ENCODE measurements around the gene EPX.

The EPX gene

DNA sequence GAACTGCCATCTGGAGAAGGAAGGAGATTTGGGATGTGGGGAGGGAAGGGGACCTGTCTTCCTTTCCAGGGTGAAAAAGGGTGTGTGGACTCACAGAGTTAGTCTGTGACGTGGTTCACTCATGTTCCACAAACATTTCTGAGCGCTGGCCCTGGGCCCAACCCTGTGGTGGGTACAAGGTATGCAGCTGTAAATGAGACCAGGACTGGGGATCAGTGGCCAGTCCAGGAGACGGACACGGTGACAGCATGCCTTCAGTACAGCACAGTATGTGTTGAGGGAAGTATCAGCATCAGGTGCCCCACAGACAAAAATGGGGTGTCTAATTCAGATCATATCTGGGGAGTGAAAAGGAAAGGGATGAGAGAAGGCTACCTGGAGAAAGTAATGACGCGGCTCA, 5.5 kb upstream of the EPX start:
- peaks cover 3% of the 10 kb centered on the region for H3K4me1 ChIP-seq (ENCODE audit: control insufficient read depth, low read depth, low read length)
- H3K36me3 ChIP-seq (ENCODE audit: control insufficient read depth, low read depth, low read length) = no peaks in the 10 kb centered on the region
- no peak overlapping the region for H3K4me3 ChIP-seq (ENCODE audit: low read length)
- H3K9me3 ChIP-seq (ENCODE audit: control insufficient read depth, low read depth, low read length) = no peaks in the 10 kb centered on the region
- no peak overlapping the region for H3K27ac ChIP-seq (ENCODE audit: low read length)
- H3K9ac ChIP-seq (ENCODE audit: low read length) = no peak overlapping the region
- H3K27me3 ChIP-seq (ENCODE audit: control insufficient read depth, insufficient read depth, low read length) = no peaks in the 10 kb centered on the region

DNA sequence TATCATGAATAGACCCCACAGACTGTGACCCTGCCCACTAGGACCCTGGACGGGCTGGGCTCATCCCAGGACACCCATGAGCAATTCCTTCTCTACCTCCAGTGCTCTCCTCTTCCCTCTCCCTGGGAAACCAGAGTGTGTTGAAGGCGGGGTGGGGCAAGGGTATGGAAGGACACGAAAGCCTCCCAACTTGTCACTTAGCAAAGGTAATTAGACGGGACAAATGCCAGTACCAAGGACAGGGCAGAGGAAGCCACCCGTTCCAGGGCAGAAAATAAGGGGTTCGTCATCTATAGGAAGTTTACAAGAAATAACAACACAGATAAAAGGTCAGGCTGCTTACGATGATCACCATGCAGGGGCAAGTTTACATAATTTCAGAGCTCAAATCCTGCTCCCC, 4.9 kb upstream of the EPX start:
- Histone ChIP-seq H3K9me3 (ENCODE audit: control insufficient read depth, low read depth, low read length) (no peaks in the 10 kb centered on the region), H3K27ac (ENCODE audit: low read length) (no peak overlapping the region), H3K27me3 (ENCODE audit: control insufficient read depth, insufficient read depth, low read length) (no peaks in the 10 kb centered on the region)

DNA sequence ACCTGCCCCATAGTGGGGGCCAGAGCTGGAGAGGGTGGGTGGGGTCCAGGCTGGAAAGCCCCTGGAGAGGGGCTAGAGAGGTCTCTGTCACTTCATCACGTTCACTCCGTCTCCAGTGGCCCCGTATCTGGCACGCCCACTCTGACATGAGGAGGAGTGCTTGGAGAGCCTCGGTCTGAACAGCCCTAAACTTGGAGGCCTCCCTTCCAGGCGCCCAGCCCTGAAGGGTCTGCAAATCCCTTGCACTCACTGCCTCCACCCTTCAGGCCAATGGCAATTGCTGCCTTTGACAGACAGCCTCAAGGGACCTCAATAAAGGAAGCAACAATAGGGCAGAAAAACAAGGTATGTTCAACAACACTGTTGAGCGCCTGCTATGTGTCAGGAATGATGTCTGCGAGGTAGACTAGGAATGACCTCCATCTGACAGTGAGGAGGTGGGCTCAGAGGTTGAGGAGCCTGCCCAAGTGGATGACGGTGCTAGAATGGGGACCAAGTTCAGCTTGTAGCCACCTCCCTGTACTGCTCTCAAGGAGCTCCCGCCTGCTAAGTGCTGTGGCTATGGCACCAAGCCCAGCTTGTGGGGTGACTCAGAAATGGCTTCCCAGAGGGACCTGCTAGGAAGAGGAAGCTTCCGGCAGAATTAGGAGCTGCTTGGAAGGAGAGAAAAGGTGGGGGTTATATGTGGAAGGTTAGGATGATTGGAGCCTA, 2.9 kb upstream of the EPX start:
- H3K9me3 ChIP-seq (ENCODE audit: control insufficient read depth, low read depth, low read length) = no peaks in the 10 kb centered on the region
- no peak overlapping the region for H3K9ac ChIP-seq (ENCODE audit: low read length)
- no peaks in the 10 kb centered on the region for H3K27me3 ChIP-seq (ENCODE audit: control insufficient read depth, insufficient read depth, low read length)
- H3K27ac ChIP-seq (ENCODE audit: low read length) = no peak overlapping the region
- no peak overlapping the region for H3K4me3 ChIP-seq (ENCODE audit: low read length)
- no peaks in the 10 kb centered on the region for H3K36me3 ChIP-seq (ENCODE audit: control insufficient read depth, low read depth, low read length)
- H3K4me1 ChIP-seq (ENCODE audit: control insufficient read depth, low read depth, low read length) = peaks cover 3% of the 10 kb centered on the region

More for the DNA sequence above, 4.9 kb upstream of the EPX start:
- H3K4me1 ChIP-seq (ENCODE audit: control insufficient read depth, low read depth, low read length) = peaks cover 3% of the 10 kb centered on the region
- no peaks in the 10 kb centered on the region for H3K36me3 ChIP-seq (ENCODE audit: control insufficient read depth, low read depth, low read length)
- no peak overlapping the region for H3K9ac ChIP-seq (ENCODE audit: low read length)
- H3K4me3 ChIP-seq (ENCODE audit: low read length) = no peak overlapping the region

DNA sequence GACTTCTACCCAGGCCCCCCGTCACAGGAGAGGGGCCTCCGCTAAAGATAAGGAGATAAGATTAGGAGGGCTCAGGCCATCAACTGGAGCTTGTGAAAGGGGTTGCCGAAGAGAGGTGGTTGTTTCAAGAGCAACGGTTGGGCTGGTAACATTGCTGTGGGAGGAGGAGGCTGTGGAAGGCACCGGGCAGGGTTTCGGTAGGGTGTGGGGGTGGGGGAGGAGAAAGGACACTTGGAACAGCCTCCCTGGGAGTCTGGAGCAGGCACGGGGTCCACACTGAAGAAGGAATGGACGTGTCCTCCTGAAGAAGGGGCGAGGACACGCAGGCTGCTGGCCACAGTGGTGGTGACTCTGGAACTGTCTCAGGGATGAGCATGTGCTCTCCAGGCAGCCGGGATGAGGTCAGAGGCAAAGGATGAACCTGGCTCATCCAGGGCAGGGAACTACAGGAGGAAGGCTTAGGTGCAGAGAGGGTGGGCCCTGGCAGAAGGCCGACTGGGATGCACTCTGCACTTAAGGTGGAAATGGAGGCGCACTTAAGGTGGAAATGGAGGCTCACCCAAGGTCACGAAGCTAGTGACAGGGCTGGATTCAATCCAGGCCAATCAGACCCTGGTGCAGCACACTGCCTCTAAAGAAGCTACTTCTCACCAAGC, 1.2 kb upstream of the EPX start:
- Histone ChIP-seq H3K36me3 (ENCODE audit: control insufficient read depth, low read depth, low read length) (no peaks in the 10 kb centered on the region), H3K4me1 (ENCODE audit: control insufficient read depth, low read depth, low read length) (peaks cover 3% of the 10 kb centered on the region), H3K27ac (ENCODE audit: low read length) (no peak overlapping the region), H3K27me3 (ENCODE audit: control insufficient read depth, insufficient read depth, low read length) (no peaks in the 10 kb centered on the region), H3K4me3 (ENCODE audit: low read length) (no peak overlapping the region), H3K9ac (ENCODE audit: low read length) (no peak overlapping the region), H3K9me3 (ENCODE audit: control insufficient read depth, low read depth, low read length) (no peaks in the 10 kb centered on the region)

DNA sequence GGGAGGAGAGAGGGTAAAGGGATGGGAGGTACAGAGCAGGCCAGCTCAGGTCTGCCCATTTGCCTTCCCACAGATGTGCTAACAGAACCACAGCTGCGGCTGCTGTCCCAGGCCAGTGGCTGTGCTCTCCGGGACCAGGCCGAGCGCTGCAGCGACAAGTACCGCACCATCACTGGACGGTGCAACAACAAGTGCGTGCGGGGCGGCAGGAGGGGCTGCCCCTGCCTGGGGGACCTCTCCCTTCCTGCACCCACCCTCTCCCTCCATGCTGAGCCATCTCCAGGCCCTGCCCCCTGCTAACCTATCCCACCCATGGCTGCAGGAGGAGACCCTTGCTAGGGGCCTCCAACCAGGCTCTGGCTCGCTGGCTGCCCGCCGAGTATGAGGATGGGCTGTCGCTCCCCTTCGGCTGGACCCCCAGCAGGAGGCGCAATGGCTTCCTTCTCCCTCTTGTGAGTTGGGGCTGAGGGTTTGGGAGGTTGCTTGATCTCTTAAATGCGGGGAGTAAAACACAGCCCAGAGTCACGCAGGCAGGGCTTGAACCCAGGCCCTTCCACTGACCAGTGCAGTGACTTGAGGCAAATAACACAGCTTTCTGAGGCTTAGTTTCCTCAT, 1.2 kb downstream of the EPX start:
- H3K36me3 ChIP-seq (ENCODE audit: control insufficient read depth, low read depth, low read length) = no peaks in the 10 kb centered on the region
- peaks cover 3% of the 10 kb centered on the region for H3K4me1 ChIP-seq (ENCODE audit: control insufficient read depth, low read depth, low read length)
- H3K4me3 ChIP-seq (ENCODE audit: low read length) = no peak overlapping the region
- H3K27ac ChIP-seq (ENCODE audit: low read length) = no peak overlapping the region
- H3K27me3 ChIP-seq (ENCODE audit: control insufficient read depth, insufficient read depth, low read length) = no peaks in the 10 kb centered on the region
- no peak overlapping the region for H3K9ac ChIP-seq (ENCODE audit: low read length)
- no peaks in the 10 kb centered on the region for H3K9me3 ChIP-seq (ENCODE audit: control insufficient read depth, low read depth, low read length)

DNA sequence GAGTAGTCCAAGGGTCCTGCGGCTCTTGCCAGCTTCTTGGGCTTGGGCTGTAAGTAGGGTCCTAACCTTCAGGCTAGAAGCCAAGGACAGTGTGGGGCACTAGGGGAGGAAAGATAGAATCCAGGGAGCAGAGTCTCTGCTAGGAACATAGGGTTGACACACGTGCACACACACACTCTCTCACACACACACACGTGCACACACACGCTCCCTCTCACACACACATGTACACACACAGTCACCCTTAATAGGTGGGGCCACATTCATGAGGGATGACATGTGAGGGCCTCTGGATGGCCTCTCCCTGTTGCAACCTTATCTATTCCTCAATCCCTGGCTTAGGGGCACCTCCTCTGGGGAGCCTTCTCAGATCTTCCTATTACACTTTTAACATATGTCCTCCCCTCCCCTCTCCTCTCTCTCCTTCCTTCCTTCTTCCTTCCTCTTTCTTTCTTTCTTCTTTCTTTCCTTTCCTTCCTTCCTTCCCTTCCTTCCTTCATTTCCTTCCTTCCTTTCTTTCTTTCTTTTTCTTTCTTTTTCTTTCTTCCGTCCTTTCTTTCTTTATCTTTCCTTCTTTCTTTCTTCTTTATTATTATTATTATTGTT, 3.1 kb downstream of the EPX start:
- no peaks in the 10 kb centered on the region for H3K36me3 ChIP-seq (ENCODE audit: control insufficient read depth, low read depth, low read length)
- no peak overlapping the region for H3K27ac ChIP-seq (ENCODE audit: low read length)
- H3K4me1 ChIP-seq (ENCODE audit: control insufficient read depth, low read depth, low read length) = peaks cover 3% of the 10 kb centered on the region
- H3K9me3 ChIP-seq (ENCODE audit: control insufficient read depth, low read depth, low read length) = no peaks in the 10 kb centered on the region
- no peak overlapping the region for H3K4me3 ChIP-seq (ENCODE audit: low read length)
- peaks cover 3% of the 10 kb centered on the region for H3K27me3 ChIP-seq (ENCODE audit: control insufficient read depth, insufficient read depth, low read length)
- no peak overlapping the region for H3K9ac ChIP-seq (ENCODE audit: low read length)

DNA sequence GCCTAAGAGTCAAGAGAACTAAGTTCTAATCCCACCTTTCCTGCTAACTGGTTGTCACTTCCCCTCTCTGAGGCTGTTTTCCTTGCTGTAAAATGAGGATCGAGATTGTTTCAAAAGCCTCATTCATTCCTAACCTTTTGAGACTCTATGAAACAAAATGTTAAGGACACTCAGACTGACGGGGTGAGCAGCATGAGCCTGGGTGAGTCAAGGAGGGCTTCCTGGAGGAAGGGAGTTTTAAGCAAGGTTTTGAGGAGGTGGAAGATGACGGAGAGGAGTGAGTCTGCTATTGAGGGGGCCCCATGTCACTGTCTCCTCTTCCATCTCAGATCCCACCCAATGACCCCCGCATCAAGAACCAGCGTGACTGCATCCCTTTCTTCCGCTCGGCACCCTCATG, 4.1 kb downstream of the EPX start:
- no peak overlapping the region for H3K27ac ChIP-seq (ENCODE audit: low read length)

DNA sequence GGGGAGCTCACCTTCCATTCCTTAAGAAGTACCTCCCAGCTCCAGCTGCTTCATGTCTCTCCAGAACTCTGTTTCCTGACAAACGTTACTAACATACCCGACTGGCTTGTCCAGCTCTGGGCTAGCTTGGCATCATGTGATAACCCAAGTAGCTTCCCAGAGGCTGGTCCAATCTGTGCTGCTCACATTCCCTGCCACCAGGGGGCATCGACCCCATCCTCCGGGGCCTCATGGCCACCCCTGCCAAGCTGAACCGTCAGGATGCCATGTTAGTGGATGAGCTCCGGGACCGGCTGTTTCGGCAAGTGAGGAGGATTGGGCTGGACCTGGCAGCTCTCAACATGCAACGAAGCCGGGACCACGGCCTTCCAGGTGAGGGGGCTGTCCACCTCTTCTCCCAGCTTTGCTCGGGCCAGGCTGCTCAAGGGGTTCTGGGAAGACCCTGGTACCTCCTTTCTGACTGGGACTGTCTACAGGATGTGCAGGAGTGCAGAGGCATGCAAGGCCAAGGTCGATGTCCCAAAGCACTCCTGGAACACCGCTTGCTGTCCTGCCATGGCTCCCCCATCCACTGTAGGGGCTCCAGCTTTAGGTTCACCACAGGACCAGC, 7.6 kb downstream of the EPX start:
- peaks cover 7% of the 10 kb centered on the region for H3K27me3 ChIP-seq (ENCODE audit: control insufficient read depth, insufficient read depth, low read length)
- no peak overlapping the region for H3K27ac ChIP-seq (ENCODE audit: low read length)
- H3K36me3 ChIP-seq (ENCODE audit: control insufficient read depth, low read depth, low read length) = no peaks in the 10 kb centered on the region
- no peak overlapping the region for H3K4me3 ChIP-seq (ENCODE audit: low read length)
- H3K4me1 ChIP-seq (ENCODE audit: control insufficient read depth, low read depth, low read length) = no peaks in the 10 kb centered on the region
- no peak overlapping the region for H3K9ac ChIP-seq (ENCODE audit: low read length)
- H3K9me3 ChIP-seq (ENCODE audit: control insufficient read depth, low read depth, low read length) = no peaks in the 10 kb centered on the region

More for the DNA sequence above, 4.1 kb downstream of the EPX start:
- Histone ChIP-seq H3K9ac (ENCODE audit: low read length) (no peak overlapping the region), H3K4me1 (ENCODE audit: control insufficient read depth, low read depth, low read length) (peaks cover under 1% of the 10 kb centered on the region), H3K9me3 (ENCODE audit: control insufficient read depth, low read depth, low read length) (no peaks in the 10 kb centered on the region), H3K4me3 (ENCODE audit: low read length) (no peak overlapping the region), H3K36me3 (ENCODE audit: control insufficient read depth, low read depth, low read length) (no peaks in the 10 kb centered on the region), H3K27me3 (ENCODE audit: control insufficient read depth, insufficient read depth, low read length) (peaks cover 7% of the 10 kb centered on the region)

DNA sequence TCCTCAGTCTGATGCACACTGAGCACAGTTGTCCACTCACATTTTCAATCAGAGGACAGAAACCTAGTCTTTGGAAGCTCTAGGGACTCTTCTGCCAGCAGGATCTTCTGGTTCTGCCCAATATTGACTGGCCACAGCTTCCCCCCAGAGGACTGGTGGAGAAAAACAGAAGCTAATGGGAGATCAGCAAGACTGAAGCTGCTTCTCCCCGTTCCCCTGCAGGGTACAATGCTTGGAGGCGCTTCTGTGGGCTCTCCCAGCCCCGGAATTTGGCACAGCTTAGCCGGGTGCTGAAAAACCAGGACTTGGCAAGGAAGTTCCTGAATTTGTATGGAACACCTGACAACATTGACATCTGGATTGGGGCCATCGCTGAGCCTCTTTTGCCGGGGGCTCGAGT, 10.3 kb downstream of the EPX start:
- H3K27ac ChIP-seq (ENCODE audit: low read length) = no peak overlapping the region
- no peak overlapping the region for H3K9ac ChIP-seq (ENCODE audit: low read length)
- H3K4me1 ChIP-seq (ENCODE audit: control insufficient read depth, low read depth, low read length) = no peaks in the 10 kb centered on the region
- H3K36me3 ChIP-seq (ENCODE audit: control insufficient read depth, low read depth, low read length) = no peaks in the 10 kb centered on the region
- H3K27me3 ChIP-seq (ENCODE audit: control insufficient read depth, insufficient read depth, low read length) = peaks cover 7% of the 10 kb centered on the region
- no peaks in the 10 kb centered on the region for H3K9me3 ChIP-seq (ENCODE audit: control insufficient read depth, low read depth, low read length)
- H3K4me3 ChIP-seq (ENCODE audit: low read length) = no peak overlapping the region

DNA sequence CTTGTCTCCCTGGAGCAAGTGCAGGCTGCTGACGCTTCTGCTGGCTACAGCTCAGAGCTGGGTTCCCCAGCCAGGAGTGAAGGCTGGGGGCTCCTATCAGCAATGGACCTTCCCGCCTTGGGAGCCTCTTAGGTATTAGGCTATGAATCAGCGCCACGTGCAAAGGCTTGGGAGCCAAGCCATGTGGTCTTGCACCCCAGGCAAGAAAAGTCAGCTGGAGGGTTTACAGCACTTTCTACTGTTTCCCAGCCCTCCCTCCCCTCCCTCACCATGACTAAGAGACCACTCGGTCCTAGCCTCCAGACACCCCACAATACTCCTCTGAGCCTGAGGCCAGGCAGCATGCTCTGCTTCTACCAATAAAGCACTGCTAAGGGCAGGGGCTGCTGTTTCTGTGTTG, 12.3 kb downstream of the EPX start:
- Histone ChIP-seq H3K36me3 (ENCODE audit: control insufficient read depth, low read depth, low read length) (no peaks in the 10 kb centered on the region), H3K27me3 (ENCODE audit: control insufficient read depth, insufficient read depth, low read length) (peaks cover 7% of the 10 kb centered on the region), H3K4me3 (ENCODE audit: low read length) (no peak overlapping the region), H3K9me3 (ENCODE audit: control insufficient read depth, low read depth, low read length) (no peaks in the 10 kb centered on the region), H3K9ac (ENCODE audit: low read length) (no peak overlapping the region), H3K4me1 (ENCODE audit: control insufficient read depth, low read depth, low read length) (no peaks in the 10 kb centered on the region), H3K27ac (ENCODE audit: low read length) (no peak overlapping the region)

DNA sequence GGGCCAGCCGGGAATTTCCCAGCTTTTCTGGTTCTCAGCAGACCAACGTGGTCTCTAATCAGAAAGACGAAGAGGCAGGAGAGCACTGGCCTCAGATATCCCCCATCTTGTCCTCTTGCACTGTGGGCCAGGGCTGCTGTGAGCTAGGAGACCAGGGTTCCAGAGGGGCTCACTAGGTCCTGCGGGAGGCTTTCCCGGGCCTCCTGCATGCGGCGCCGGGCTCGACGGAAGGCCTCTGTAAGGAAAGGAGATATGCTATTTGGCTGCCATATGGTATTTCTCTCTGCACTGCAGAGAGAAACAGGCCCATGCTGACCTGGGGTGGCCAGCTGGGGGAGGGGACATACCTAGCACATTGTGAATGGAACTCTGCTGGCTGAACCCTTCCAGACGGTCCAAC, 13.4 kb downstream of the EPX start:
- no peaks in the 10 kb centered on the region for H3K4me1 ChIP-seq (ENCODE audit: control insufficient read depth, low read depth, low read length)
- no peaks in the 10 kb centered on the region for H3K9me3 ChIP-seq (ENCODE audit: control insufficient read depth, low read depth, low read length)
- peaks cover 5% of the 10 kb centered on the region for H3K36me3 ChIP-seq (ENCODE audit: control insufficient read depth, low read depth, low read length)
- H3K4me3 ChIP-seq (ENCODE audit: low read length) = no peak overlapping the region
- H3K27ac ChIP-seq (ENCODE audit: low read length) = no peak overlapping the region
- H3K9ac ChIP-seq (ENCODE audit: low read length) = no peak overlapping the region
- H3K27me3 ChIP-seq (ENCODE audit: control insufficient read depth, insufficient read depth, low read length) = peaks cover under 1% of the 10 kb centered on the region

Data from iPS-18a (cell line).